ENCODE data around the gene OR2M3. TPM values are rescaled to one million over a fixed set of nuclear protein-coding genes. Genes with fewer than 3 reads are reported as not detected.

The OR2M3 gene
- total RNA-seq, 2 donors from 2014 or later, result not detected

DNA sequence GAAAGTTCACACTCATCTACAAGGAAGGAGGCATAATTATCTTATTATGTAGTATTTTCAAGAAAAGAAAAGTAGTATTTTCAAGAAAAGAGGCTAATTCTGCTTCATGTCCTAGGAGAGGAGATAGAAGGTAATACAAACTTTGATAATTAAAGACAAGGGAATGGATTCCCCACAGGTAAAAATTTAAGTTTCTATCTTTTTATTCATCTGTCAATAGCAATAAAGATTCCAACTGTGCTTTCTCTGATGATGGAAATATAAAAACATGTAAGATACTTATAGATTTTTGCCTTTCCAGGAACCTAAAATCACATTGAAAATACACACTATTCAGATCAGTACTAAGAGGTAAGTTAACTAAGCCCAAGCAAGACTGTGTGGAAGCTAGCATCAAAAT, 22.5 kb upstream of the OR2M3 start, which contains the start of gene OR2M2:
Gene OR2M2, plus strand, starts transcription at position 301 of the 400 bp plus-strand sequence. CDS start 5,165 bp downstream, outside the sequence.
- Histone ChIP-seq H3K27ac (no peak within 1 kb of the TSS), H3K27me3 (no peaks in the 10 kb centered on the region), H3K4me1 (no peaks in the 10 kb centered on the region), H3K9me3 (no peaks in the 10 kb centered on the region), H3K4me3 (no peak within 1 kb of the TSS), H3K36me3 (no peaks in the 10 kb centered on the region)
- TF ChIP-seq, protein P1, sequence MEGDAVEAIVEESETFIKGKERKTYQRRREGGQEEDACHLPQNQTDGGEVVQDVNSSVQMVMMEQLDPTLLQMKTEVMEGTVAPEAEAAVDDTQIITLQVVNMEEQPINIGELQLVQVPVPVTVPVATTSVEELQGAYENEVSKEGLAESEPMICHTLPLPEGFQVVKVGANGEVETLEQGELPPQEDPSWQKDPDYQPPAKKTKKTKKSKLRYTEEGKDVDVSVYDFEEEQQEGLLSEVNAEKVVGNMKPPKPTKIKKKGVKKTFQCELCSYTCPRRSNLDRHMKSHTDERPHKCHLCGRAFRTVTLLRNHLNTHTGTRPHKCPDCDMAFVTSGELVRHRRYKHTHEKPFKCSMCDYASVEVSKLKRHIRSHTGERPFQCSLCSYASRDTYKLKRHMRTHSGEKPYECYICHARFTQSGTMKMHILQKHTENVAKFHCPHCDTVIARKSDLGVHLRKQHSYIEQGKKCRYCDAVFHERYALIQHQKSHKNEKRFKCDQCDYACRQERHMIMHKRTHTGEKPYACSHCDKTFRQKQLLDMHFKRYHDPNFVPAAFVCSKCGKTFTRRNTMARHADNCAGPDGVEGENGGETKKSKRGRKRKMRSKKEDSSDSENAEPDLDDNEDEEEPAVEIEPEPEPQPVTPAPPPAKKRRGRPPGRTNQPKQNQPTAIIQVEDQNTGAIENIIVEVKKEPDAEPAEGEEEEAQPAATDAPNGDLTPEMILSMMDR (IDR thresholded peaks at IDR 0.05), result no peak
- no peak for DNase-seq (ENCODE audit: low spot score)

DNA sequence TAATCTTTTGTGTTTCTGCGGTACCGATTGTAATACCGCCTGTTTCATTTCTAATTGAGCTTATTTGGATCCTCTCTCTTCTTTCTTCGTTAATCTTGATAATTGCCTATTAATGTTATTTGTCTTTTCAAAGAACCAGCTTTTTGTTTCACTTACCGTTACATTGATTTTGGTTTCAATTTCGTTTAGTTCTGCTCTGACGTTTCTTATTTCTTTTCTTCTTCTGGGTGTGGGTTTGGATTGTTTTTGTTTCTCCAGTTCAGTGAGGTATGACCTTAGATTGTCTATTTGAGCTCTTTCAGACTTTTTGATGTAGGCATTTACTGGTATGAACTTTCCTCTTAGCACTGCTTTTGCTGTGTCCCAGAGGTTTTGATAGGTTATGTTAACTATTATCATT, 13.1 kb upstream of the OR2M3 start:
- no peak overlapping the region for H3K27ac ChIP-seq
- no peaks in the 10 kb centered on the region for H3K9me3 ChIP-seq
- TF ChIP-seq, protein P1 (IDR thresholded peaks at IDR 0.05), result no peak
- H3K36me3 ChIP-seq, result no peaks in the 10 kb centered on the region
- DNase-seq (ENCODE audit: low spot score), result no peak
- no peaks in the 10 kb centered on the region for H3K4me1 ChIP-seq
- H3K27me3 ChIP-seq, result no peaks in the 10 kb centered on the region
- H3K4me3 ChIP-seq, result no peak overlapping the region

DNA sequence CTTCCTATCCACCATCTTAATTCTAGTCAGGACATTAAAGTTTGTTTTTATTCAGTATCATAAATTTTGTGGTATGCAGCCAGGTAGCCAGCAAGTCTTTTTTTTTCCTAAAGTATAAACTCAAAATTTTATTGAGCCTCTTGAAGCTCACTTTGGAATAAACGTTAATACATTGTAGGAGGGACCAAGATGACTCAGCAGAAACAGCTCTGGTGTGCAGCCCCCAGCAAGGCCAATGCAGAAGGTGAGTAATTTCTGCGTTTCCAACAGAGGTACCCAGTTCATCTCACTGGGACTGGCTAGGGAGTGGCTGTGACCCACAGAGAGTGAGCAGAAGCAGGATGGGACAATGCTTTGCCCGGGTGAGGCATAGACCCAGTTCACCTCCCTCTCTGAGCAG, 9.7 kb upstream of the OR2M3 start:
- TF ChIP-seq, protein P1 (IDR thresholded peaks at IDR 0.05), result no peak
- Histone ChIP-seq H3K9me3 (no peaks in the 10 kb centered on the region), H3K4me3 (no peak overlapping the region)

DNA sequence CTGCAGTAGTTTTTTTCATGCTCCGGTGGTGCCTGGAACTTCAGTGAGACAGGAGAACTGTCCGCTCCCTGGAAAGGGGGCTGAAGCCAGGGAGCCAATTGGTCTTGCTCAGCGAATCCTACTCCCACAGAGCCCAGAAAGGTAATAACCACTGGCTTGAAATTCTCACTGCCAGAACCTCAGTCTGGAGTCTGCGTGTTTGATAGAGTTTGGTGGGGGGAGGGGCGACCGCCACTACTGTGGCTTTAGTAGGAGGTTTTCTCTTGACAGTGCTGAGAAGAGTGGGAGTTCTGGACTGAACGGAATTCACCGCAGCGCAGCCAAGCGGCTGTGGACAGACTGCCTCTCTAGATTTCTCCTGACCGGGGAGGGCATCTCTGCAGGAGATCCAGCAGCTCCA, 8.0 kb upstream of the OR2M3 start:
- Histone ChIP-seq H3K27me3 (no peaks in the 10 kb centered on the region), H3K9me3 (no peaks in the 10 kb centered on the region), H3K27ac (no peak overlapping the region), H3K36me3 (no peaks in the 10 kb centered on the region), H3K4me1 (no peaks in the 10 kb centered on the region), H3K4me3 (no peak overlapping the region)
- TF ChIP-seq, protein P1 (IDR thresholded peaks at IDR 0.05), result no peak
- no peak for DNase-seq (ENCODE audit: low spot score)

More for the DNA sequence above, 9.7 kb upstream of the OR2M3 start:
- H3K4me1 ChIP-seq, result no peaks in the 10 kb centered on the region
- H3K27ac ChIP-seq, result no peak overlapping the region
- H3K36me3 ChIP-seq, result no peaks in the 10 kb centered on the region
- no peaks in the 10 kb centered on the region for H3K27me3 ChIP-seq
- DNase-seq (ENCODE audit: low spot score), result no peak

DNA sequence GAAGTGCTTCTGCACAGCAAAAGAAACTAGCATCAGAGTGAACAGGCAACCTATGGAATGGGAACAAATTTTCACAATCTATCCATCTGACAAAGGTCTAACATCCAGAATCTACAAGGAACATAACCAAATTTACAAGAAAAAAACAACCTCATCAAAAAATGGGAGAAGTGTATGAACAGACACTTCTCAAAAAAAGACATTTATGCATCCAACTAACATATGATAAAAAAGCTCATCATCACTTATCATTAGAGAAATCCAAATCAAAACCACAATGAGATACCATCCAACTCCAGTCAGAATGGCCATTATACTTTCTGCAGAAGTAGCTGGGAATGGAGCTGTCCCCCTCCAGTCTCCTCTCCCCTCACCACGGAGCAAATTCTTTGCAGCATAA, 2.9 kb upstream of the OR2M3 start:
- Histone ChIP-seq H3K27me3 (no peaks in the 10 kb centered on the region), H3K36me3 (no peaks in the 10 kb centered on the region), H3K4me1 (no peaks in the 10 kb centered on the region), H3K9me3 (no peaks in the 10 kb centered on the region), H3K27ac (no peak overlapping the region), H3K4me3 (no peak overlapping the region)
- TF ChIP-seq, protein P1 (IDR thresholded peaks at IDR 0.05), result no peak
- no peak for DNase-seq (ENCODE audit: low spot score)

DNA sequence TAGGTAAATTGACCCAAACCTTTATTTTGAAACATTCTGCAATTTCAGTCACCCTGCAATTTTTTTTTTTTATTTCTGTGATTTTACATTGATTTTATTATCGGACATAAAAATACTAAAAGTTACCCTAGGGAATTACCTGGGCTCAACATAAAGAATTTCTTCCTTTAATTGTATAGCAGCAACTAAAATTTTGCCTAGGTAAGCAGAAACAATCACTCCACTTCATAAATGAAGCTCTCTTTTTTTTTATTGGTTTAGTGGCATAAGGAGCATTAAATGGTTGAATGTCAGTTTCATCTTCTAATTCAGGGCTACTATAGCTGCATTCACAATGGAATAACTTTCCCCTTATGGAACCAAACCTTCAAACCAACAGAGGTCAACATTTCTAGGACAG, 18.8 kb downstream of the OR2M3 start:
- Histone ChIP-seq H3K27ac (no peak overlapping the region), H3K9me3 (no peaks in the 10 kb centered on the region), H3K27me3 (no peaks in the 10 kb centered on the region), H3K4me3 (no peak overlapping the region), H3K36me3 (no peaks in the 10 kb centered on the region), H3K4me1 (no peaks in the 10 kb centered on the region)
- TF ChIP-seq, protein P1 (IDR thresholded peaks at IDR 0.05), result no peak
- no peak for DNase-seq (ENCODE audit: low spot score)
